AG10803 (cell line): Measurements from ENCODE around the gene INSIG2.
A peak's percentile ranks its signal among the peaks of the same experiment; 100 is the strongest.

ENCODE experiments used
- DNase-seq: peaks from one replicate; pipeline ENCODE4 v3.0.0; 2010; ENCODE audit warnings: low read depth
- H3K4me3 ChIP-seq: 2 replicates; pipeline ENCODE4 v1.5.1; 2011; ENCODE audit warnings: mild to moderate bottlenecking, low read length, control low read depth
- CTCF ChIP-seq: conservative IDR thresholded peaks from 2 replicates; pipeline ENCODE4 v1.5.1; 2011; ENCODE audit warnings: mild to moderate bottlenecking, low read length, control low read depth, inconsistent platforms

The INSIG2 gene

GRCh38 chr2:118110991-118111390 is 22.7 kb downstream of the INSIG2 start:
- H3K4me3 ChIP-seq: no peak overlapping the region
- TF ChIP-seq CTCF: no peak
- DNase-seq: no peak

- DNase-seq: peak; percentile 78
- TF ChIP-seq CTCF: no peak
- no peak overlapping the region for H3K4me3 ChIP-seq
Observed at GRCh38 chr2:118112771-118113334, 24.6 kb downstream of the INSIG2 start.

GRCh38 chr2:118114863-118115262 is 26.6 kb downstream of the INSIG2 start:
- DNase-seq: no peak
- no peak for TF ChIP-seq CTCF
- no peak overlapping the region for H3K4me3 ChIP-seq

GRCh38 chr2:118115761-118116160 is 27.5 kb downstream of the INSIG2 start:
- DNase-seq: no peak
- H3K4me3 ChIP-seq: no peak overlapping the region
- no peak for TF ChIP-seq CTCF

- H3K4me3 ChIP-seq: no peak overlapping the region
- TF ChIP-seq CTCF: no peak
- no peak for DNase-seq
Observed at GRCh38 chr2:118118479-118118878, 30.2 kb downstream of the INSIG2 start.

GRCh38 chr2:118119158-118119727 is 31.0 kb downstream of the INSIG2 start:
- H3K4me3 ChIP-seq: no peak overlapping the region
- DNase-seq: peak; percentile 55
- no peak for TF ChIP-seq CTCF

GRCh38 chr2:118119761-118120400 is 31.6 kb downstream of the INSIG2 start:
- no peak for TF ChIP-seq CTCF
- peak; percentile 93 for DNase-seq
- no peak overlapping the region for H3K4me3 ChIP-seq
